GM10266 (cell line): ENCODE measurements around the gene MINDY4.

Source experiments
- DNase-seq: peaks from one replicate; pipeline ENCODE4 v3.0.0; 2012; ENCODE audit errors: extremely low spot score
- TF ChIP-seq, protein P1 (sequence below): IDR thresholded peaks from 2 replicates; pipeline ENCODE4 v1.5.1; 2012; ENCODE audit warnings: mild to moderate bottlenecking, low read depth; ENCODE audit not compliant: control insufficient read depth, insufficient read depth; ENCODE audit errors: missing control alignments

The MINDY4 gene

GRCh38 chr7:30844483-30844874 is 73.3 kb downstream of the MINDY4 start:
- TF ChIP-seq, protein P1, sequence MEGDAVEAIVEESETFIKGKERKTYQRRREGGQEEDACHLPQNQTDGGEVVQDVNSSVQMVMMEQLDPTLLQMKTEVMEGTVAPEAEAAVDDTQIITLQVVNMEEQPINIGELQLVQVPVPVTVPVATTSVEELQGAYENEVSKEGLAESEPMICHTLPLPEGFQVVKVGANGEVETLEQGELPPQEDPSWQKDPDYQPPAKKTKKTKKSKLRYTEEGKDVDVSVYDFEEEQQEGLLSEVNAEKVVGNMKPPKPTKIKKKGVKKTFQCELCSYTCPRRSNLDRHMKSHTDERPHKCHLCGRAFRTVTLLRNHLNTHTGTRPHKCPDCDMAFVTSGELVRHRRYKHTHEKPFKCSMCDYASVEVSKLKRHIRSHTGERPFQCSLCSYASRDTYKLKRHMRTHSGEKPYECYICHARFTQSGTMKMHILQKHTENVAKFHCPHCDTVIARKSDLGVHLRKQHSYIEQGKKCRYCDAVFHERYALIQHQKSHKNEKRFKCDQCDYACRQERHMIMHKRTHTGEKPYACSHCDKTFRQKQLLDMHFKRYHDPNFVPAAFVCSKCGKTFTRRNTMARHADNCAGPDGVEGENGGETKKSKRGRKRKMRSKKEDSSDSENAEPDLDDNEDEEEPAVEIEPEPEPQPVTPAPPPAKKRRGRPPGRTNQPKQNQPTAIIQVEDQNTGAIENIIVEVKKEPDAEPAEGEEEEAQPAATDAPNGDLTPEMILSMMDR, result no peak
- DNase-seq, result no peak

DNA sequence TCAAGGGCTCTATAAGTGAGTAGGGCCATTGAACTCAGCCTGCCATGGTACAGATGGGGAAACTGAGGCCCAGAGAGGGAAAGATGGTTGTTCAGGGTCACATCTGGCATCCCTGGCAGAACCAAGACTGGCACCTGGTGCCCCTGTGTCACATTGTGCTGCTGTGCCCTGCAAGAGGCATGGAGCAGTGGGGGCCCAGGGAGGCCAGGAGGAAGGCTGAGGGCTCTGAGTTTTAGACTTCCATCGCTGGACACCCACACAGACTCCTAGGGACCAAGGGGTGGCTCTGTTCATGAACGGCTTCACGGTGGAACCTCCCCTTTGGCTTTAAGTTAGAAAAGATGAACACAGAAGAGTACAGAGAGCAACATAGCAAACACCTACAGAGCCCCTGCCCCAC is 73.7 kb downstream of the MINDY4 start:
- no peak for DNase-seq
- TF ChIP-seq, protein P1, result no peak

DNA sequence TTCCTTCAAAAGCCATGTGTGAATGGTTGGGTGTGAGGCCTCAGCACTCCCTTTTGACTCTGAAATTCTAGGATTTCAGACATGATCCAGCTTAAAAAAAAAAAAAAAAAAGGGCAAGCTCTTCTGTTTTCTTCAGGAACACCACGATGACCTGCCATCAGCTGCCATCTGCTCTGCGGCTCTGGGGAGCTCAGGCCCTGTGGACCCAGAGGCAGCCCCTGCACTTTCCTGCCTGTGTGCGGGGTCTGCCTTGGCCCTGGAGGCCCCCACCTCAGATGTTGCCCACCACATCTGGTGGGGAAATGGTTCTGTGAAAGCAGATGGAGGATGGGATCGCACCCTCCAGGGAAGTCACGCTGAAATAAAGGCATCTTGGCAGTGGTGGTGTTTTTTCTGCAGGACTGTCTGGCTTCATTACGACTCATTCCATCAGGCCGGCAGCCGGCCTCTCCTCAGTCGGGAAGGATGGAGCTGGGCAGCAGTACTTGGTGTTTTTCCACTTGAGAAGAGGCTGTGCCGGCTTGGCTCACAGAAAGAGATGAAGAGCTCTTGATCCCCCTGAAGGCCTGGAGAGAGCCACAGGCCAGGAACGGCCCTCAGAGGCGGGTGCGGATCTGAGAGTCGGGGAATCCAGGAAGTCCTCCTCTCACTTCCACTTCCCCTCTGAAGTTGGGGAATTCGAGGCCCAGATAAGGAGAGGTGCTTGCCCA is 74.4 kb downstream of the MINDY4 start:
- TF ChIP-seq, protein P1, result no peak
- no peak for DNase-seq

- DNase-seq, result no peak
- TF ChIP-seq, protein P1, result no peak
These were observed 75.2 kb downstream of the MINDY4 start for GRCh38 chr7:30846378-30846777.

DNA sequence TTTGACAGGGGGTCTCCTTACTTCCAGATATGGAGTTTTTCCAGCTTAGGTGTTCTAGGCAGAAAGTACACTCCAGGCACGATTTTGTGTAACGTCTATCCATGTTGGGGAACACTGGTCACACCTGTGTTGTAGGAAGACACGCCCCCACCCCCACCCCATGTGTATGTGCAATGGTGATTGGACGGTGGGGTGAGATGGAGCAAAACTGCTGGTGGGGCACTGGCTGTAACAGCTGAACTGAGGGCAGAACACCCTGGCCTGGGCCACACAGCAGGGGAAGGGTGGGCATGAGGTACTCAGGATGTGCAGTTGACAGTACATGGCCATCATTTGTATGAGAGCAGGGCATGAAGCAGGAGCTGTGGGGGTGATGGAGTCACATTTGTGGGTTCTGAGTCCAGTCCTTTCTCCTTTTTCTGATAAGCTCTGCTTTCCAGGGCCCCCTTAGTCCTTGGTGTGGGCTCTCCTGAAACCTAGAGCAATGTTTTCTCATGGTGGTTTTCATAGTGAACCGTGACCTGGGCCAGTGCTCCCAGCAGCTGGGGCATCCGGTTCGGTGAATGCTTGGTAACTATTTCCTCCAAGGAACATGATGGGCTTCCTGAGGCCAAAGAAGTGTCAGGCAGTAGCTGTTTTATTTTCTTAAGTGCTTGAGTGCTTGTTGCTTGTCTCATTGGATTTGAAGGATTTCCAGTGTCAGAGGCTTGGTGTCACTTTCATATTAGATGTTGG is 77.1 kb downstream of the MINDY4 start:
- TF ChIP-seq, protein P1, result no peak
- DNase-seq, result no peak

DNA sequence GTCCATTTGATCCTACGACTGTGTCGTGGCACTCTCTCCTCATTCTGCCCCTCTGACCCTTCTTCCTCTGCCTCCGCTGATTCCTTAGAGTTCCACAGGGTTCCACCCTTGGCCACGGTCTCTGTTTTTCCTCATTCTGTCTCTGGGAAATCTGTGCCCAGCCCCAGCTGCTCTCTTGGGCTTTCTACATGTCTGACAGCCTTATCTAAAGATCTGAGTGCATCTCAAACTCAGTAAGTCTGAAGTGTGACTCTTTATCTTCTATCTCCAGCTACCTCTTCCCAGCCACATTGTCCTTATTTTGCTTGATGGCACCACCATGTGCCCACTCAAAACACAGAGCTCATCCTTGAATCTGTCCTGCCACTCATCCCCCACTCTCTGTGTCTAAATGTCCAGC is 78.3 kb downstream of the MINDY4 start:
- TF ChIP-seq, protein P1, result no peak
- no peak for DNase-seq

DNA sequence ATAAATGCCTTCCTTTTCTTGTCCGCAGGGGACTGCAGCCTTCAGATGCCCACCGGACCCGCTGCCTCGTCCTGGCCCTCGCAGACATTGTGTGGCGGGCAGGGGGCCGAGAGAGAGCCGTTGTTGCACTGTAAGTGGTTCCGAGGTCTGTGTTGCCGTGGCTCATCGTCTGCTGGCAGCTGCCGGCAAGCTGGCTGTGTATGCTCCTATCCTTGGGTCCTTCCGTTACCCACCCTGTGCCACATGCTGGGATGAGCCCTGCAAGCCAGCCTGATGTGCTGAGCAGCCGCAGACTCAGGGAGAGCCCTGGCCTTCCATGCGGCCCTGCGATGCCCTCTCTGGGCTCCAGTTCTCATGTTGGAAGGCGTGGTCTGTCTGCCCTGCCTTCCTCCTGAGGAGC is 79.2 kb downstream of the MINDY4 start:
- TF ChIP-seq, protein P1, result no peak

More for the DNA sequence above, 79.2 kb downstream of the MINDY4 start:
- no peak for DNase-seq
